ENCODE measurements around the gene TMEM63C. TPM values are rescaled to one million over a fixed set of nuclear protein-coding genes. Genes with fewer than 3 reads are reported as not detected.
A peak's percentile ranks its signal among the peaks of the same experiment; 100 is the strongest.

Gene TMEM63C
- total RNA-seq, 1 experiment from 2014 or later, result 5.4 TPM

GRCh38 chr14:77302926-77303325 lies 121.3 kb downstream of the TMEM63C start:
- Histone ChIP-seq H3K4me3 (ENCODE audit: low read length) (peak overlapping the region; percentile 50), H3K27me3 (ENCODE audit: low read length) (no peaks in the 10 kb centered on the region), H2AFZ (ENCODE audit: low read length) (no peak overlapping the region), H3K9me3 (ENCODE audit: low read length) (no peaks in the 10 kb centered on the region), H3K27ac (ENCODE audit: low read length) (peak overlapping the region; percentile 92), H3F3A (ENCODE audit: low read length, unreplicated experiment) (peaks cover 14% of the 10 kb centered on the region), H3K4me2 (ENCODE audit: low read length) (peak overlapping the region; percentile 81), H3K9me2 (replicated peaks; ENCODE audit: low read length) (no peaks in the 10 kb centered on the region), H3K79me2 (ENCODE audit: low read length) (peaks cover 6% of the 10 kb centered on the region; the same call in 1 of the 2 replicates), H4K20me1 (ENCODE audit: low read length) (no peaks in the 10 kb centered on the region), H3K36me3 (ENCODE audit: low read depth, low read length) (peaks cover 39% of the 10 kb centered on the region; the same call in 1 of the 2 replicates), H3K4me1 (ENCODE audit: insufficient read depth, low read length) (peaks cover 33% of the 10 kb centered on the region), H3K9ac (ENCODE audit: low read length) (peak overlapping the region; percentile 66)
- ATAC-seq (peak; percentile 89), DNase-seq (peak; percentile 97)
- TF ChIP-seq EZH2 (IDR thresholded peaks at IDR 0.05; ENCODE audit: low read length, unreplicated experiment) (no peak), CTCF (conservative IDR thresholded peaks at IDR 0.05; ENCODE audit: low read depth, low read length) (peak; percentile 31; the same call in 1 of the 2 replicates)
- intact Hi-C loops (cut with micrococcal nuclease), result loop anchor here (1.0 to 5.0 kb wide), 3 partner anchors 11 to 151 kb away; partner anchors contain the start of gene POMT2
- CTCF ChIA-PET, result interaction anchor here (1.3 to 6.3 kb wide), 2 partner anchors 12 to 18 kb away, joined by 7 to 72 read pairs; partner anchors contain the start of genes GSTZ1 and POMT2
- BruUV-seq (replicated peaks), result no TSS peak
- POLR2A ChIA-PET (ENCODE audit: unreplicated experiment), result no interaction called here

- intact Hi-C loops (cut with micrococcal nuclease), result loop anchor here (1.0 to 5.0 kb wide), 3 partner anchors 11 to 151 kb away; partner anchors contain the start of gene POMT2
- Histone ChIP-seq H3K4me3 (ENCODE audit: low read length) (peak overlapping the region; percentile 50), H2AFZ (ENCODE audit: low read length) (no peak overlapping the region), H3K27ac (ENCODE audit: low read length) (peak overlapping the region; percentile 92), H3K9ac (ENCODE audit: low read length) (peak overlapping the region; percentile 66), H3K9me3 (ENCODE audit: low read length) (no peaks in the 10 kb centered on the region), H4K20me1 (ENCODE audit: low read length) (no peaks in the 10 kb centered on the region), H3K79me2 (ENCODE audit: low read length) (peaks cover 6% of the 10 kb centered on the region; the same call in 1 of the 2 replicates), H3K27me3 (ENCODE audit: low read length) (no peaks in the 10 kb centered on the region), H3K36me3 (ENCODE audit: low read depth, low read length) (peaks cover 34% of the 10 kb centered on the region; the same call in 1 of the 2 replicates), H3K4me2 (ENCODE audit: low read length) (peak overlapping the region; percentile 81), H3K9me2 (replicated peaks; ENCODE audit: low read length) (no peaks in the 10 kb centered on the region), H3F3A (ENCODE audit: low read length, unreplicated experiment) (peaks cover 14% of the 10 kb centered on the region), H3K4me1 (ENCODE audit: insufficient read depth, low read length) (peaks cover 33% of the 10 kb centered on the region)
- DNase-seq (peak; percentile 100), ATAC-seq (peak; percentile 89)
- POLR2A ChIA-PET (ENCODE audit: unreplicated experiment), result interaction anchor here (0.6 kb wide), 1 partner anchor 22 kb away, joined by 7 read pairs; no protein-coding TSS in a partner anchor
- CTCF ChIA-PET, result interaction anchor here (0.6 to 6.3 kb wide), 4 partner anchors 12 to 370 kb away, joined by 3 to 72 read pairs (median 6); partner anchors contain the start of genes GSTZ1 and POMT2
- no TSS peak for BruUV-seq (replicated peaks)
- TF ChIP-seq EZH2phosphoT487 (IDR thresholded peaks at IDR 0.05; ENCODE audit: borderline replicate concordance, low read length) (no peak), CTCF (conservative IDR thresholded peaks at IDR 0.05; ENCODE audit: low read depth, low read length) (no peak), EZH2 (IDR thresholded peaks at IDR 0.05; ENCODE audit: low read length, unreplicated experiment) (no peak)
Observed at GRCh38 chr14:77303417-77304156, 122.0 kb downstream of the TMEM63C start.

All from PC-3 (cell line).